PFSK-1 (cell line): ENCODE measurements around the gene RAPGEF3. TPM values are rescaled to one million over a fixed set of nuclear protein-coding genes. Genes with fewer than 3 reads are reported as not detected.

Experiments
- FOXP2 ChIP-seq: optimal IDR thresholded peaks from 2 replicates; pipeline ENCODE3; 2011; ENCODE audit warnings: borderline replicate concordance, control low read depth, inconsistent platforms; ENCODE audit not compliant: insufficient read depth; ENCODE audit errors: extremely low read length, extremely low read depth
- POLR2AphosphoS5 ChIP-seq: IDR thresholded peaks from 2 replicates; pipeline ENCODE4 v1.6.1; 2012; ENCODE audit warnings: low read depth, mild to moderate bottlenecking, control low read depth, low read length, moderate library complexity
- SIN3A ChIP-seq: IDR thresholded peaks from 2 replicates; pipeline ENCODE4 v1.6.1; 2012; ENCODE audit warnings: mild to moderate bottlenecking, low read length, moderate library complexity, borderline replicate concordance; ENCODE audit not compliant: insufficient read depth
- TAF1 ChIP-seq: IDR thresholded peaks from 2 replicates; pipeline ENCODE4 v1.6.1; 2012; ENCODE audit warnings: low read length, control low read depth, borderline replicate concordance; ENCODE audit not compliant: insufficient read depth
- polyA plus RNA-seq: library from polyadenylated mRNA; unstranded; fragments of >200 nt; gene quantifications from one replicate; pipeline ENCODE4 v1.2.1, GENCODE V29; 2012; ENCODE audit warnings: low read depth, missing spikeins; ENCODE audit not compliant: insufficient read length
- TF ChIP-seq, protein P1 (sequence below), 2 experiments: IDR thresholded peaks; 2 replicates each; pipeline versions ENCODE4 v1.6.1 to v1.8.0; 2011 to 2012; ENCODE audit warnings: low read depth in 2 of 2, low read length in 2 of 2, control low read depth in 1 of 2, inconsistent platforms in 1 of 2, mild to moderate bottlenecking in 1 of 2, moderate library complexity in 1 of 2; ENCODE audit not compliant: insufficient read depth in 1 of 2

RAPGEF3 gene, protein sequence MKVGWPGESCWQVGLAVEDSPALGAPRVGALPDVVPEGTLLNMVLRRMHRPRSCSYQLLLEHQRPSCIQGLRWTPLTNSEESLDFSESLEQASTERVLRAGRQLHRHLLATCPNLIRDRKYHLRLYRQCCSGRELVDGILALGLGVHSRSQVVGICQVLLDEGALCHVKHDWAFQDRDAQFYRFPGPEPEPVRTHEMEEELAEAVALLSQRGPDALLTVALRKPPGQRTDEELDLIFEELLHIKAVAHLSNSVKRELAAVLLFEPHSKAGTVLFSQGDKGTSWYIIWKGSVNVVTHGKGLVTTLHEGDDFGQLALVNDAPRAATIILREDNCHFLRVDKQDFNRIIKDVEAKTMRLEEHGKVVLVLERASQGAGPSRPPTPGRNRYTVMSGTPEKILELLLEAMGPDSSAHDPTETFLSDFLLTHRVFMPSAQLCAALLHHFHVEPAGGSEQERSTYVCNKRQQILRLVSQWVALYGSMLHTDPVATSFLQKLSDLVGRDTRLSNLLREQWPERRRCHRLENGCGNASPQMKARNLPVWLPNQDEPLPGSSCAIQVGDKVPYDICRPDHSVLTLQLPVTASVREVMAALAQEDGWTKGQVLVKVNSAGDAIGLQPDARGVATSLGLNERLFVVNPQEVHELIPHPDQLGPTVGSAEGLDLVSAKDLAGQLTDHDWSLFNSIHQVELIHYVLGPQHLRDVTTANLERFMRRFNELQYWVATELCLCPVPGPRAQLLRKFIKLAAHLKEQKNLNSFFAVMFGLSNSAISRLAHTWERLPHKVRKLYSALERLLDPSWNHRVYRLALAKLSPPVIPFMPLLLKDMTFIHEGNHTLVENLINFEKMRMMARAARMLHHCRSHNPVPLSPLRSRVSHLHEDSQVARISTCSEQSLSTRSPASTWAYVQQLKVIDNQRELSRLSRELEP
- 2.8 TPM for polyA plus RNA-seq

GRCh38 chr12:47758834-47759690 is at the start of gene RAPGEF3:
TSS of gene RAPGEF3 (minus strand) at chr12:47758880. CDS start at chr12:47758556, 324 bp downstream.
- TF ChIP-seq SIN3A (peak; percentile 64; the same call in 1 of the 2 replicates), POLR2AphosphoS5 (no peak)

DNA sequence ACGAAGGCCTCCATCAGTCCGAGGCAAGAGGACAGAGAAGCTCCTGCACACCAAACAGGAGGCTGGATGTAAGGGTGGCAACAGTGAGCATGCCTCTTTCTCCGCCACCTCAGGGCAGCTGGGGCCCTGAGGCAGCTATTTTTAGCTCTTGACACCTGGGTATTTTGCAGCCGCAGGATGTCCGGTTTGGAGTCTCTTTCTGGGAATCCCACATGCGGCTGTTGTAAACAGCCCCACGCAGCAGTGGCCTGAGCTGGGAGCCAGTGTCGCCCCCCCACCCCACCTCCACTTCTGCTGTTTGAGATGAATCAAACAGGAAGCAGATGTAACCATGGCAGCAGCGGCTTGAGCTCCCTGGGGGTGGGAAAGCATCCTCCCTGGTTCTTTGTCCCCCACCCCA is 49.4 kb upstream of the RAPGEF3 start:
- no peak for TF ChIP-seq TAF1
- TF ChIP-seq POLR2AphosphoS5: no peak
- TF ChIP-seq, protein P1, sequence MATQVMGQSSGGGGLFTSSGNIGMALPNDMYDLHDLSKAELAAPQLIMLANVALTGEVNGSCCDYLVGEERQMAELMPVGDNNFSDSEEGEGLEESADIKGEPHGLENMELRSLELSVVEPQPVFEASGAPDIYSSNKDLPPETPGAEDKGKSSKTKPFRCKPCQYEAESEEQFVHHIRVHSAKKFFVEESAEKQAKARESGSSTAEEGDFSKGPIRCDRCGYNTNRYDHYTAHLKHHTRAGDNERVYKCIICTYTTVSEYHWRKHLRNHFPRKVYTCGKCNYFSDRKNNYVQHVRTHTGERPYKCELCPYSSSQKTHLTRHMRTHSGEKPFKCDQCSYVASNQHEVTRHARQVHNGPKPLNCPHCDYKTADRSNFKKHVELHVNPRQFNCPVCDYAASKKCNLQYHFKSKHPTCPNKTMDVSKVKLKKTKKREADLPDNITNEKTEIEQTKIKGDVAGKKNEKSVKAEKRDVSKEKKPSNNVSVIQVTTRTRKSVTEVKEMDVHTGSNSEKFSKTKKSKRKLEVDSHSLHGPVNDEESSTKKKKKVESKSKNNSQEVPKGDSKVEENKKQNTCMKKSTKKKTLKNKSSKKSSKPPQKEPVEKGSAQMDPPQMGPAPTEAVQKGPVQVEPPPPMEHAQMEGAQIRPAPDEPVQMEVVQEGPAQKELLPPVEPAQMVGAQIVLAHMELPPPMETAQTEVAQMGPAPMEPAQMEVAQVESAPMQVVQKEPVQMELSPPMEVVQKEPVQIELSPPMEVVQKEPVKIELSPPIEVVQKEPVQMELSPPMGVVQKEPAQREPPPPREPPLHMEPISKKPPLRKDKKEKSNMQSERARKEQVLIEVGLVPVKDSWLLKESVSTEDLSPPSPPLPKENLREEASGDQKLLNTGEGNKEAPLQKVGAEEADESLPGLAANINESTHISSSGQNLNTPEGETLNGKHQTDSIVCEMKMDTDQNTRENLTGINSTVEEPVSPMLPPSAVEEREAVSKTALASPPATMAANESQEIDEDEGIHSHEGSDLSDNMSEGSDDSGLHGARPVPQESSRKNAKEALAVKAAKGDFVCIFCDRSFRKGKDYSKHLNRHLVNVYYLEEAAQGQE (IDR thresholded peaks at IDR 0.05; ENCODE audit: insufficient read depth in 1 of 2, low read depth in 2 of 2, low read length in 2 of 2): no peak
- TF ChIP-seq SIN3A: no peak
- TF ChIP-seq FOXP2: no peak

GRCh38 chr12:47807338-47807737 is 48.7 kb upstream of the RAPGEF3 start:
- no peak for TF ChIP-seq TAF1
- TF ChIP-seq, protein P1 (IDR thresholded peaks at IDR 0.05; ENCODE audit: insufficient read depth in 1 of 2, low read depth in 2 of 2, low read length in 2 of 2): no peak
- TF ChIP-seq FOXP2: no peak

- TF ChIP-seq POLR2AphosphoS5: no peak
- TF ChIP-seq SIN3A: no peak
- no peak for TF ChIP-seq FOXP2
- TF ChIP-seq, protein P1 (IDR thresholded peaks at IDR 0.05; ENCODE audit: insufficient read depth in 1 of 2, low read depth in 2 of 2, low read length in 2 of 2): no peak
- TF ChIP-seq TAF1: no peak
Observed at GRCh38 chr12:47805417-47805816, 46.7 kb upstream of the RAPGEF3 start.

DNA sequence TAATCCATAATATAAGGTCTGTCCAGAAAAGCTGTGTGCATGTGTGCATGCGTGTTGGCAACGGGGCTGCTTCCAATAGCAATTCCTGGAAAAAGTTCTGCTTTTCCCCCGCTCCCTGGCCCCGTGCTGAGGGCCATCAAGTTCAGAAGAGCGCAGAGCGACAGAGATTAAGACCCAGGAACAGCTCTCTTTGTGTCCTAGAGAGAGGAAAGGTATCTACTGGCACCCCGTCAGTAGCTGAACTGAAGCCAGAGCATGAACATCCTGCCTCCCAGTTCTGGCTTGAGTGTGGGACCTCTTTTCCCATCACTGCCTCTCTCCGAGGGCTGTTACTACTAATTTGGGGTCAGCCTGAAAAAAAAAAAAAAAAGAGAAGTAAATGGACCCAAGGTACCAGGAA is 45.5 kb upstream of the RAPGEF3 start:
- TF ChIP-seq, protein P1 (IDR thresholded peaks at IDR 0.05; ENCODE audit: insufficient read depth in 1 of 2, low read depth in 2 of 2, low read length in 2 of 2): no peak
- TF ChIP-seq FOXP2 (no peak), POLR2AphosphoS5 (no peak), TAF1 (no peak), SIN3A (no peak)
